Thyroid gland (tissue), 4 donors: ENCODE results near the gene POU3F3.

Experiments used
- POLR2A ChIP-seq, 2 donors: fragments of 450-650 bp; IDR thresholded peaks; one replicate each; pipeline ENCODE4 v1.6.1; 2017; ENCODE audit warnings: antibody characterized with exemption in 2 of 2, mild to moderate bottlenecking in 2 of 2, moderate library complexity in 1 of 2
- TF ChIP-seq, protein P1 (sequence below), 6 experiments: fragments of 200-600 bp in 3 of 6; fragments of 450-650 bp in 3 of 6; sonication (generic) in 3 of 6; IDR thresholded peaks; one replicate each; pipeline ENCODE4 v1.5.1; 2016 to 2019; ENCODE audit warnings: antibody characterized with exemption in 6 of 6, mild to moderate bottlenecking in 2 of 6, inconsistent platforms in 1 of 6, moderate library complexity in 1 of 6

DNA sequence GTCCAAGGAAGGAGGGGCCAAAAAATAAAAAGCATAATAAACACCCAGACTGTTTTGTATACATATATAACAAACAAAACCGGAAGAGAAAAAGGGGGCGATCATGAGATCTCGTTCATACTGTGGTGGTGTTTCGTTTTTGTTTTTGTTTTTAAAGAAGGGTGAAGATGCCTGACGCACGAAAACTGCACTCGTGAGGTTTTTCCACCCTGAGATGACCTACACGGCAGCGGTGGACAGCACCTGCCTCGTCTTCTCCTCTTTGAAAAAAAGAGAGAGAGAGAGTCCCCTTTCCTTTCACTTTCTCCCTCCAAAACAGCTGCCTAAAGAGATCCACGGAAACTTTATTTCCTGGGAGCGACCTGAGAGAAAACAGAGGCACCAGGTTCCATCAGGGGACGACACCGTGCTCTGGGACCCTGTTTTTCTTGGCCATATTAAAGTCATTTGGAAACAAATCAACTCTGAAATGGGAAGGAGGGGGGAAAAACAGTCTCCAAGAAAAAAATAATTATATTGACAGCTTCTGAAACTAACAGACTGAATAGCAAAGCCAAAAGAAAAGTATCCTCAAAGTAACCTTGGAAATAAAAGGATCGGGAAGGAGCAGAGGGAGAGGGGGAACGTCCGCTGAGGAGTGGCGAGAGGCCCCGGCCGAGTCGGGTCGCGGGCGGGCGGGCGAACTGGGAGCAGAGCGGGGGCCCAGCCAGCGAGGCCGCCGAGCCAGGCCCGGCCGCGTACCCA, 3.5 kb downstream of the POU3F3 start:
- TF ChIP-seq, protein P1, sequence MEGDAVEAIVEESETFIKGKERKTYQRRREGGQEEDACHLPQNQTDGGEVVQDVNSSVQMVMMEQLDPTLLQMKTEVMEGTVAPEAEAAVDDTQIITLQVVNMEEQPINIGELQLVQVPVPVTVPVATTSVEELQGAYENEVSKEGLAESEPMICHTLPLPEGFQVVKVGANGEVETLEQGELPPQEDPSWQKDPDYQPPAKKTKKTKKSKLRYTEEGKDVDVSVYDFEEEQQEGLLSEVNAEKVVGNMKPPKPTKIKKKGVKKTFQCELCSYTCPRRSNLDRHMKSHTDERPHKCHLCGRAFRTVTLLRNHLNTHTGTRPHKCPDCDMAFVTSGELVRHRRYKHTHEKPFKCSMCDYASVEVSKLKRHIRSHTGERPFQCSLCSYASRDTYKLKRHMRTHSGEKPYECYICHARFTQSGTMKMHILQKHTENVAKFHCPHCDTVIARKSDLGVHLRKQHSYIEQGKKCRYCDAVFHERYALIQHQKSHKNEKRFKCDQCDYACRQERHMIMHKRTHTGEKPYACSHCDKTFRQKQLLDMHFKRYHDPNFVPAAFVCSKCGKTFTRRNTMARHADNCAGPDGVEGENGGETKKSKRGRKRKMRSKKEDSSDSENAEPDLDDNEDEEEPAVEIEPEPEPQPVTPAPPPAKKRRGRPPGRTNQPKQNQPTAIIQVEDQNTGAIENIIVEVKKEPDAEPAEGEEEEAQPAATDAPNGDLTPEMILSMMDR (IDR thresholded peaks at IDR 0.05): no peak
- TF ChIP-seq POLR2A (IDR thresholded peaks at IDR 0.05): no peak
